ENCODE data around the gene EFNA1.
"Not testable (repeated sequence)": the region's sequence is repeated elsewhere in the genome, so short reads cannot be mapped to it uniquely, and the experiment has no call there.

The EFNA1 gene

DNA sequence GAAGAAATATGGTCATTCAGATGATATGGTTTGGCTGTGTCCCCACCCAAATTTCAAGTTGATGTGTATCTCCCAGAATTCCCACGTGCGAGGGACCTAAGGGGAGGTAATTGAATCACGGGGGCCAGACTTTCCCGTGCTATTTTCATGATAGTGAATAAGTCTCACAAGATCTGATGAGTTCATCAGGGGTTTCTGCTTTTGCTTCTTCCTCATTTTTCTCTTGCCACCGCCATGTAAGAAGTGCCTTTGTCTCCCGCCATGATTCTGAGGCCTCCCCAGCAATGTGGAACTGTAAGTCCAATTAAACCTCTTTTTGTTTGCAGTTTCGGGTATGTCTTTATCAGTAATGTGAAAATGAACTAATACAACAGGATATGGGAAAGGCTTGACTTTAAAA lies 14.1 kb downstream of the EFNA1 start:
- no peak for DNase-seq (ENCODE audit: low read depth in 2 of 3, low spot score in 1 of 3)

DNA sequence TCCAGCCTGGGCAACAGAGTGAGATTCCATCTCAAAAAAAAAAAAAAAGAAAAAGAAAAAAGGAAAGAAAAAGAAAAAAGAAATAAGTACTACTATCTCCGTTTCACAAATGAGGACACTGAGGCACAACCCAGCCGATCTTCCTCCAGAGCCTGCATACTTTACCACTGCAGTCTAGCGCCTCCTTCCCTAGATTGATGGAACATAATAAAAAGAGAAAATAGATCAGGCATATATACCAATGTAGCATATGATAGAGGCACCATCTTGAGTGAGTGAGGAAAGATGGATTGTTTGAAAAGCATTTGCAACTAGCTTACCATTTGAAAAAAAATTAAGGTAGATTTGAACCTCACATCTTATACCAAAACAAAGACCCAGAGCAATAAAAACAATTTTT lies 17.8 kb downstream of the EFNA1 start:
- no peak for DNase-seq (ENCODE audit: low read depth in 2 of 3, low spot score in 1 of 3)

DNA sequence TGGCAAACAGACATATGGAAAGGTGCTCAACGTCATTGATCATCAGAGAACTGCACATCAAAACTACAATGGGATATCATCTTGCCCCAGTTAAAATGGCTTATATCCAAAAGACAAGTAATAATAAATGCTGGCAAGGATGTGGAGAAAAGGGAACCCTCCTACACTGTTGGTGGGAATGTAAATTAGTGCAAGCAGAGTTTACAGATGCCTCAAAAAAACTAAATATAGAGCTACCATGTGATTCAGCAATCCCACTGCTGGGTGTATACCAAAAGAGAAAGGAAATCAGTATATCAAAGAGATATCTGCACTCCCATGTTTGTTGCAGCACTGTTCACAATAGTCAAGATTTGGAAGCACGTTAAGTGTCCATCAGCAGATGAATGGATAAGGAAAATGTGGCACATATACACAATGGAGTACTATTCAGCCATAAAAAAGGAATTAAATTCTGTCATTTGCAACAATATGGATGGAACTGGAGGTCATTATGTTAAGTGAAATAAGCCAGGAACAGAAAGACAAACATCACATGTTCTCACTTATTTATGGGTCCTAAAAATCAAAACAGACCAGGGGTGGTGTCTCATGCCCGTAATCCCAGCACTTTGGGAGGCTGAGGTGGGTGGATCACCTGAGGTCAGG lies 28.4 kb downstream of the EFNA1 start:
- not testable (repeated sequence) for DNase-seq (ENCODE audit: low read depth in 2 of 3, low spot score in 1 of 3)

DNA sequence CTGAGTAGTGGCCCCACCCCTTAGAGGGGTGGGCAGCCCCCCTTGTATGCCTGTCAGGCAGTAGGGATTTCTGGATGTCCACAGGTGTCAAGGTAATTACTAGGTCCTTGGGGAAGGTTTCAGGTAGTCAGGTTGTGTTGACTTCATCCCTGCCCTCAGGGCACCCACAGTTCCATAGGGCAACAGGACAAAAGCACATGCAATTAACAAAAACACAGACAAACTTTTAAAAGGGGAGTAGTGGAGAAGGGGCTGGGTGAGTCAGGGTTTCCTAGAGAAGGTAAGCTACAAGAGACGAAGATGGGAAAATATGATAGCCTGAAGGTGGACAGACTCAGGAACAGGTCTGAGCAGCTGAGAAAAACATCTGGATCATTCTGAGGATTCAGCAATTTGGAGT lies 31.3 kb downstream of the EFNA1 start:
- DNase-seq (ENCODE audit: low read depth in 2 of 3, low spot score in 1 of 3): no peak

DNA sequence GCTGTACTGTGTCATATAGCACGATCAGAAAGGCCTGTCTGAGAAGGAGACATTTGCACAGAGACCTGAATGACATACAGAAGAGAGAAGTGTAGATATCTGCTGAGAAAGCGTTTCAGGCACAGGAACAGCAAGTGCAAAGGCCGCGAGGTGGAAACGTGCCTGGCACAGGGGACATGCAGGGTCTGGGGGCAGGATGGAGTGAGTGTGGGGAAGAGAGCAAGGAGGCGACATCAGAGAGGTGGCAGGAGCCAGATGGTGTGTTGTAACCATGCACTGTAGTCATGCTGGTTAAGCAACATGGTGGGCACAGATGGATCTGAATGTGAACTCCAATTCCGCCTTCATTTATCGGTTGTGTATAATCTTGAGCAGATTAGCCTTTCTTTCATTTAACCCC lies 32.5 kb downstream of the EFNA1 start:
- DNase-seq (ENCODE audit: low read depth in 2 of 3, low spot score in 1 of 3): no peak

DNA sequence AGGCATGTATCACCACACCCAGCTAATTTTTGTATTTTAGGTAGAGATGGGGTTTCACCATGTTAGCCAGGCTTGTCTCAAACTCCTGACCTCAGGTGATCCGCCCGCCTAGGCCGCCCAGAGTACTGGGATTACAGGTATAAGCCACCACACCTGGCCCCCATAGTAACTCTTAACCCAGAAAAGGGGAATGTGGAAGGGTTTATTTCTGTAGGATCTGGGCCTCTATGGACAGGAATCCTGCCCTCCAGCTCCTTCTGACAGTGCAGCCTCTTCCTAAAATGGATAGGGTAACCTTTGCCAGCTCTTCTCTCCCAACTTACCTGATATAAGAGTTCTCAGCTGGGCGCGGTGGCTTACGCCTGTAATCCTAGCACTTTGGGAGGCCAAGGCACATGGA lies 35.0 kb downstream of the EFNA1 start:
- not testable (repeated sequence) for DNase-seq (ENCODE audit: low read depth in 2 of 3, low spot score in 1 of 3)

DNA sequence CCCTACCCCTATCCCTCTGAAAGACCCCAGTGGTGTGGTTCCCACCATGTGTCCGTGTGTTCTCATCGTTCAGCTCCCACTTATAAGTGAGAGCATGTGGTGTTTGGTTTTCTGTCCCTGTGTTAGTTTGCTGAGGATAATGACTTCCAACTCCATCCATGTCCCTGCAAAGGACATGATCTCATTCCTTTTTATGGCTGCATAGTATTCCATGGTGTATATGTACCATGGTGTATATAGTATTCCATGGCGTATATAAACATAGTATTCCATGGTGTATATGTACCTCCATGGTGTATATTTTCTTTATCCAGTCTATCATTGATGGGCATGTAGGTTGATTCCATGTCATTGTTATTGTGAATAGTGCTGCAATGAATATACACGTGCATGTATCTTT lies 36.1 kb downstream of the EFNA1 start:
- not testable (repeated sequence) for DNase-seq (ENCODE audit: low read depth in 2 of 3, low spot score in 1 of 3)

DNA sequence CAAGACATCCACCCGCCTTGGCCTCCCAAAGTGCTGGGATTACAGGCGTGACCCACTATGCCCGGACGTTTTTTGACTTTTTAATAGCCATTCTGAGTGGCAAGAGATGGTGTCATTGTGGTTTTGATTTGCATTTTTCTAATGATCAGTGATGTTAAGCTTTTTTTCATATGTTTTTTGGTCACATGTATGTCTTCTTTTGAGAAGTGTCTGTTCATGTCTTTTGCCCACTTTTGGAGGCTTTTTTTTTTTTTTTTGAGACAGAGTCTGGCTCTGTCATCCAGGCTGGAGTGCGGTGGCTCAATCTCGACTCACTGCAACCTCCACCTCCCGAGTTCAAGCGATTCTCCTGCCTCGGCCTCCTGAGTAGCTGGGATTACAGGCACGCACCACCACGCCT lies 36.9 kb downstream of the EFNA1 start:
- not testable (repeated sequence) for DNase-seq (ENCODE audit: low read depth in 2 of 3, low spot score in 1 of 3)

DNA sequence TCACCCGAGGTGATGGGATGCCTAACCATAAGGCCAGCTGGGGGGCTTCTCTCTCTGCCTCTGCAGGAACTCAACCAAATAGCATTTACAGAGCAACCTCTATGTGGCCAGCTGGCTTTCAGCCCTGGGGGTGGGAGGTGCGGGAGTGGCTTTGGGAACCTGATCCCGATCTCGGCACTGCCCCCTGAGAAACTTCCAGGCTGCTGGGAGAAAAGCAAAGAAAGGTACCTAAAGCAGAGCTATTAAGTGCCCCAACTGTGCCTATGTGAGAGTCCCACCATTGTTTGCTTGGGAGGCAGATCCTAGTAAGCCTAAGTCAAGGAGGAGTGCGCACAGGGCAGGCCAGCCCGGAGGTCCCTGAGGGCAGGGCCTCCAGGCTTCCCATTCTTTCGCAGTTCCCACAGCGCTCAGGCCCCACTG lies 38.4 kb downstream of the EFNA1 start:
- DNase-seq (ENCODE audit: low read depth in 2 of 3, low spot score in 1 of 3): no peak

DNA sequence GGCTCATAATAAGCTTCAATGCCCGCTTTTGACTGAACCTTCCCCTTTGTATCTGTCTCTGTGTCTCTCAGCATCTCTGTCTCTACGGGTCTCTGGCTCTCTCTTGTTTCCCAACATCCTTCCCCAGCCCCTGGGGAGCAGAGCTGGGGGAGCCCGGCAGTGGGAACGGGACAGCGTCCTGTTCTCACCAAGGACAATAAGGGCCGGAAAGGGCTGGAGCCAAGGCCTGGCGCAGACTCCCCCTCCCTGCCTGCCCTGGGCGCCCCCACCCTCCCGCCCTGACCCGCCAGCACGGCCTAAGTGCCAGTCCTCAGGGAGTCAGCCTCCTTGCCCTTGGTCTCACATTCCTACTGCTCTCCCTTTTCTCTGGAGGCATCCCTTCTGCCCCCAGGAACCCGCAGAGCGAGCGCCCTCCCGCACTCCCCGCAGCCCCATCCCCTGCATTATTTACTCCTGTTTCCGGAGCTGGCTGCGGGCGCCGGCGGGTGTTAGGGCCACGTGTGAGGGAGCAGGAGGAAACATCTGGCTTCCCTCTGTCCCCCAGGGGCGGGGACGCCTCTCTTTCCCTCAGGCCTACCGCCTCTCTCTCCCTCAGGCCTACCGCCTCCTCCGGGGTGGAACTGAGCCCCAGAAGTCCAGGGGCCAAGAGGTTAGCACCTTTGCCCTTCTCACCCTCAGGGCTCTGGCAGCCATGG lies 38.9 kb downstream of the EFNA1 start:
- DNase-seq (ENCODE audit: low read depth in 2 of 3, low spot score in 1 of 3): no peak

DNA sequence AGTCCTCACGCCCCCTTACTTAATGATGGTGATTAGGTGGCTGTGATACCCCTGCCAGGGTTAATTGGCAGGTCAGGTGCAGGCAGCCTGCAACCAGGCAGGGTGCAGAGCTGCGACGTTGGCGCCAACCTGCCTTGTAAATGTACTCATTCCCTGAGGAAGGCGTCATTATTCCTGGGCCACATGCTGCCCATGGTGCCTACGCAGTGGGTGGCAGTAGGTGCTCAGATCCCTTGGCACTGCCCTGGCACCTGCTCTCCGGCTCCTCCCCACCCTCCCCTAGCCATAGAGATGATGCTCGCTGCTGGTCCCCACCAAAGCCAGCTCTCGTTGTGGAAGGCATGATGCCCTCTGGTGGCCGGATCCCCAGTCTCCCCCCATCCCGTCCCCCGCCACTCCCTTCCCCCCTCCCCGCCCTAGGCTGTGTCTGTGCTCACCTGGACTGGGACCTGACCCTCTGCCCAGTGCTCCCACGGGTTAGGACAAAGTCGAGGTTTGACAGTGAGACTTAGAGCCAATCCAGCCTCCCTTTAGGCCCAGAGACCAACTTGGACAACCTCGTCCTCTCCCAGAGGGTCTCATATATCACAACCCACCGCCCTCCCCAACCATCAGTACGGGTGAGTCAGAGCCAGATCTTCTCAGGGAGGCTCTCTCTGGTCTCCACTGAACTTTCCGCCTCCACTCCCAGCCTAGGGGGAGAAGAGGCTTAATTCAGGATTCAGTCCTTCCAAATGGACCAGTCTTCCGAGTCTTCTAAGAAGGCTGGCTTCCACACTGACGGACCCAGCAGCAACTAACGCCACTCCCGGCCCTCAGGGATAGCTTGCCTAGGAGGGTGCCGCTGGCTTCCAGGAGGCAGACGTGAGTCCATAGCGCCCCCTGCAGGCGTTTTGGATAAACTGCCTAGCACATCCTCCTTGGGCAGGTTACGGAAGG lies 39.8 kb downstream of the EFNA1 start:
- peak; percentile 79 to 90 (median 82) for DNase-seq (ENCODE audit: low read depth in 2 of 3, low spot score in 1 of 3)

DNA sequence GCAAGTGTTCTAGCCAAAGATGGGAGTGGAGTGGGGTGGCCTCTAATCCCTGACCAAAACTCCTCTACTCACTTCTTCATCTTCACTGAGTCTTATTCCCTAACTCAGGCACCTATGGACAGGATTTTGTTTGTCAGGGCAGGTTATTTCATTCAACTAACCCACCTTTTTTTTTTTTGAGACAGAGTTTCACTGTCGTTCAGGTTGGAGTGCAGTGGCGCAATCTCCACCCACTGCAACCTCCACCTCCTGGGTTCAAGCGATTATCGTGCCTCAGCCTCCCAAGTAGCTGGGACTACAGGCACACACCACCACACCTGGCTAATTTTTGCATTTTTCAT lies 40.4 kb downstream of the EFNA1 start:
- not testable (repeated sequence) for DNase-seq (ENCODE audit: low read depth in 2 of 3, low spot score in 1 of 3)

DNA sequence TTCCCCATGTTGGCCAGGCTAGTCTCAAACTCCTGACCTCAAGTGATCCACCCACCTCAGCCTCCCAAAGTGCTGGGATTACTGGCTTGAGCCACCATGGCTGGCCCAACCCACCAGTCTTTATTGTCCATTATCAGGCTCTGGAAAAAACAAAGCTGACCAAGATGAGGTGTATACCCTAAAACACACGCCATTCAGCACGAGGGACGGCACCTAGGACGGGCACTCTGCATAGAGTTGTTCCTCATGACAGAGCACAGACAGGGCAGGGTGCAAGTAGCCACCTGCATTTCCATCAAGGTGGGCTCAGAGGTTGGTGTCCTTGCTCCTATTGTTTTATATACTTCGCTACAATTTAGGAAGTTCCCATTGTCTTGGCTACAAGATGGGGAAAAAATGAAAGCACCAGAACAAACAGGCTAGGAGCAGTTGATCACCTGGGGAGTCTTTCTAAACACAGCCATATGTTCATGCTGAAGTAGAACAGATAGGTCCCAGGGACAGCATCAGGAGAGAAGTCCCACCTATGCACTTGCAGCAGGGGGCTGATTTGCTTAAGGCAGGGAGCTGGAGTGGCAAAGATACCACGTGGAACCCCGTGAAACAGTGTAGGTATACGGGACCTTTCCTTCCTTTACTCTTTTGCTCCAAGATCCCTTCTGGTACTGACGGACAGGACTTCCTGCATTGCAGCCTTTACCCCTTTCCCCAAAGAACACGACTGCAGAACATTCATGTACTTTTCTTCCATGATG lies 41.0 kb downstream of the EFNA1 start:
- DNase-seq (ENCODE audit: low read depth in 2 of 3, low spot score in 1 of 3): no peak

DNA sequence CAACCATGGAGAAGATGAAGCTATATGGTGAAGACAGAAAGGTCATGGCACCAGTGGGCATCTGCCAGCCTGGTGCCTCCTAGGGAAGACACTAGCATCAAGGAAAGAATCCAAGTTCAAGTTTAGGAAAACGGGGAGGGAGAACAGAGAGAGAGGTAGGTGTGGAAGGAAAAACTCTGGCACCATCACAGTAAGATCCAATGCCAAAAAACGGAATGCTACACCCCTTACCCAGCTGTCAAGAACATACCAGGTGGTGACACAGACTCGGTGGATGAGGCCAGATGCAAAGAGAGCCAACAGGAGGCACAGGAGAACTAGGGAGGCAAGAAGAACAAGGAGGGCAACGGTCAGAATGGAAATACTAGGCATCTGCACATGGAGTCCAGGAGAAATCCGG lies 41.9 kb downstream of the EFNA1 start:
- DNase-seq (ENCODE audit: low read depth in 2 of 3, low spot score in 1 of 3): no peak

DNA sequence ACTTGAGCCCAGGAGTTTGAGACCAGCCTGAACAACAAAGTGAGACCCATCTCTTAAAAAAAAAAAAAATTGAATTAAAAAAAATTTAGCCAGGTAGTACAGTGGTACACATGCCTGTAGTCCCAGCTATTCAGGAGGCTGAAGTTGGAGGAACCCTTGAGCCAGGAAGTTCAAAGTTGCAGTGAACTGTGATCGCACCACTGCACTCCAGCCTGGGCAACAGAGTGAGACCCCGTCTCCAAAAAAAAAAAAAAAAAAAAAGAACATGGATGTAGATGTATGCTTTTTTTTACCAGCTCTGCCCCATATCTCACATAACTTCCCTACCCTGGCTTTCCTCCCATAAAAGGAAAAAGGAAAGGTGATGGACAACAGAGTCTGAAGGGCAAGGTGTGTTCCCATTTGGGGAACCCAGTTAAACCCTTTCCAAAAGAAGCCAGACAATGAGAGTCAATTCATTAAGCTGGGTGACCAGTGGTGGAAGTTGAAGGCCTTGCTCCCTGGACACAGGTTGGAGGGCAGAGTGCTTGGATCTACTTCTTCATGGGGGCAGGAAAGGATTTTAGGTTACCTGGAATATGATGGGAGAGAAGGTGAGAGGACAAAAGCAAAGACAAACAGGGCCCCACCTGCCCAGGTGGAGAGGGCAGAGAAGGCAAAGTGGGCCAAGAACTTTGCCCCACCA lies 42.6 kb downstream of the EFNA1 start:
- no peak for DNase-seq (ENCODE audit: low read depth in 2 of 3, low spot score in 1 of 3)

DNA sequence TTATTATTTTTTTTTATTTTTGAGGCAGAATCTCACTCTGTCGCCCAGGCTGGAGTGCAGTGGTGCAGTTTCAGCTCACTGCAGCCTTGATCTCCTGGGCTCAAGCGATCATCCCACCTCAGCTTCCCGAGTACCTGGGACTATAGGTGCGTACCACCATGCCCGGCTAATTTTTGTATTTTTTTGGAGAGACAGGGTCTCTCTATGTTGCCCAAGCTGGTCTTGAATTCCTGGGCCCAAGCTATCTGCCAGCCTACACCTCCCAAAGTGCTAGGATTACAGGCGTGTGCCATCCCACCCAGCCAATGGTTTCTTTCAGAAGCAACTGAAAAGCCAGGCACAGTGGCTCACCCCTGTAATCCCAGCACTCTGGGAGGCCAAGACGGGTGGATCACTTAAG lies 43.1 kb downstream of the EFNA1 start:
- DNase-seq (ENCODE audit: low read depth in 2 of 3, low spot score in 1 of 3): no peak

DNA sequence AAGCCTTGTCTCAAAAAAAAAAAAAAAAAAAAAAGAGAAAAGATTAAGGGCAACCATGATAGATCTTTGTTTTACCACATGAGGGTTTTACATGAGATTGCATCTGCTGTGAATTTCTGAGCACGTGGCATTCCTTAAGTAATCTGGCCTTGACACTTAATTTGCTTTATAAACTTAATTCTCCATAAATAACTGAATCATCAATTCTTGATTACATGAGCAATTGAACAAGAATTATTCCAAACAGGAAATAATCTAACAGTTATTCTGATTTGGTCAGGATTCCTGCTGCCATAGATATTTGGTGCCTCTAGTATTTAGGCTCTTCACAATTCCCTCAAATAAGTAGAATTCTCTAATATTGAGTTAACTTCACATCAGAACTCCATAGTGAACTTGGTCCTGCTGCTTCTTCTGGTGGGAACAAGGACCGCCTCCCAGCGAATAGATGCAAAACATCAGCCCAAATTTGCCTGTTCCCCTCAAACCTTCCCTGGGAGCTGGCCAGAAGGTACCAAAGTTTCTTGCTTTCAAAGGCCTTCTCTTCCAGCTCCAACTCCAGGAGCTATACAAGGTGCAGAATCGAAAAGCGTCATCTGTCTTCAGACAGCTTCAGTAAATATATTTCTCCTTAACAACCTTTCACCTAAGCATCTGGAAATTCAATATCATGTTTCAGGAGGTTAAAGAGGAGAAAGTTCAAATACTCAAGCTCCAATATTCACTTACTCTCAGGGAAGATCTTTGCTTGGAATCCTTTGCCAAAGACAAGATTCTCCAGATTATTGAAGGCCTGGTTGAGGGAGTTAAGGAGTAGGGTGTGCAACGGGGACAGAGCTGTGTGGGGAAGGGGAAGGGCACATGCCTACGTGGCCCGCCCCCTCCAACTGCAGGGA lies 44.4 kb downstream of the EFNA1 start:
- no peak for DNase-seq (ENCODE audit: low read depth in 2 of 3, low spot score in 1 of 3)

DNA sequence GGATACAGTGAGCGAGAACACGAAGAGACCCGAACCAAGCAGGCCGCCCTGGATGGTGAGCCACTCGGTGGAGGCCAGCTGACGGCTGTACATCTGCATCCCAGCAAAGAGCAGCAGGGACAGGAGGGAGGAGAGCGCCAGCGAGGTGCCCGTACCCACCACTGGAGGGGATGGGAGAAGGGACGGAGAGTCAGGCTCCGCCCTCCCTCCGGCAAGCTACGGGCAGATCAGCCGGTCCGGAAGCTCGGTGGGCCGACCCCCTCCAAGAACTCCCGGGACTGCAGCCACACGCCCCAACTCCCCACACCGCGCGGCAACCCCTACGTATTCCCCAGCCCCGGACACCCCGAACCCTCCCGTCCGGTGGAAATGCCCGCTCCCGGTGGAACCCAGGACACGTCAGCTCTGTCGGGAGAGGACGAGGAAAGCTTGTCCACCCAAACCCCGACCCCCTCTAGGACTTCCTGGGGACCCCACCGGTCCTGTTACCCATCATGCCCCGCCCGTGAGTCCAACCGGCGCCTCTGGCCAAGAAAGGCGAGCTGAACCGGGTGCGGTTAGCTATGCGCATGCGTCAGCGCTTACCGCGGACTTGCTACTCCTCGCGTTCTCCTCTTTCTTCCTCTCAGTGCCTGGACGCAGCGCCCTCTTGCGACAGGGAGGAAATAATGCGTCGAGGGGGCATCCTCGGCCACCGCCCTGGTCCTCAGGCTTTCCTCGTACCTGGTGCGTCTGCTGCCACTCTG lies 45.2 kb downstream of the EFNA1 start, which contains the start of gene KRTCAP2:
Gene KRTCAP2, minus strand, starts transcription at position 573 of the 746 bp plus-strand sequence. Its CDS starts 80 bp downstream, at position 493.
- DNase-seq (ENCODE audit: low read depth in 2 of 3, low spot score in 1 of 3): peak; percentile 92 to 94 (median 93)
